Fibroblast of lung (primary cell): ENCODE data around the gene FMNL2. TPM values are rescaled to one million over a fixed set of nuclear protein-coding genes. Genes with fewer than 3 reads are reported as not detected.

Experiments used
- DNase-seq, 2 donors: peaks; one replicate each; pipeline versions ENCODE4 v3.0.0 to v3.0.0-alpha.2; 2010; ENCODE audit warnings: low read depth in 2 of 2
- H2AFZ ChIP-seq: 2 replicates; pipeline ENCODE4 v1.5.1; 2012; ENCODE audit warnings: low read length, control low read depth, inconsistent platforms
- H3K27ac ChIP-seq: 2 replicates; pipeline ENCODE4 v1.5.1; 2011; ENCODE audit warnings: low read length, control low read depth; ENCODE audit not compliant: insufficient read depth
- H3K27me3 ChIP-seq: 2 replicates; pipeline ENCODE4 v1.5.1; 2011; ENCODE audit warnings: mild to moderate bottlenecking, low read length; ENCODE audit not compliant: control insufficient read depth, insufficient read depth
- H3K36me3 ChIP-seq: 2 replicates; pipeline ENCODE4 v1.5.1; 2011; ENCODE audit warnings: low read length; ENCODE audit not compliant: control insufficient read depth, insufficient read depth
- H3K4me1 ChIP-seq: 2 replicates; pipeline ENCODE4 v1.5.1; 2011; ENCODE audit warnings: low read length; ENCODE audit not compliant: control insufficient read depth, insufficient read depth; ENCODE audit errors: extremely low read depth
- H3K4me2 ChIP-seq: 2 replicates; pipeline ENCODE4 v1.5.1; 2011; ENCODE audit warnings: low read length, control low read depth; ENCODE audit not compliant: insufficient read depth; ENCODE audit errors: extremely low read depth
- H3K4me3 ChIP-seq, 4 experiments: fragments of 200-600 bp in 1 of 4; sonication (generic) in 1 of 4; replicated peaks in 1 of 4; 2 replicates each; pipeline ENCODE4 v1.5.1; 2011 to 2016; ENCODE audit warnings: low read length in 4 of 4, low read depth in 3 of 4, mild to moderate bottlenecking in 3 of 4, control low read depth in 2 of 4, inconsistent platforms in 1 of 4, mixed read lengths in 1 of 4; ENCODE audit not compliant: insufficient read depth in 1 of 4; ENCODE audit errors: control extremely low read depth in 1 of 4
- H3K79me2 ChIP-seq: 2 replicates; pipeline ENCODE4 v1.5.1; 2012; ENCODE audit warnings: mild to moderate bottlenecking, low read length, inconsistent platforms; ENCODE audit not compliant: control insufficient read depth, insufficient read depth
- H3K9ac ChIP-seq: 2 replicates; pipeline ENCODE4 v1.5.1; 2011; ENCODE audit warnings: mild to moderate bottlenecking, low read length, control low read depth; ENCODE audit not compliant: insufficient read depth
- H3K9me3 ChIP-seq: 2 replicates; pipeline ENCODE4 v1.5.1; 2012; ENCODE audit warnings: low read depth, low read length; ENCODE audit not compliant: control insufficient read depth, insufficient read depth
- H4K20me1 ChIP-seq: 2 replicates; pipeline ENCODE4 v1.5.1; 2011; ENCODE audit warnings: low read length; ENCODE audit not compliant: control insufficient read depth, insufficient read depth; ENCODE audit errors: extremely low read depth
- EZH2 ChIP-seq: IDR thresholded peaks from 2 replicates; pipeline ENCODE4 v1.5.1; 2012; ENCODE audit warnings: low read length, control low read depth, mild to moderate bottlenecking; ENCODE audit errors: missing control alignments
- polyA plus RNA-seq, 2 donors: library from polyadenylated mRNA; depleted of rRNA in 1 of 2; stranded (reverse) in 1 of 2; unstranded in 1 of 2; fragments of >200 nt; gene quantifications; 2 replicates each; pipeline ENCODE4 v1.2.1, GENCODE V29; 2011 to 2012; ENCODE audit warnings: missing spikeins in 1 of 2
- total RNA-seq: library from RNA; depleted of rRNA; stranded (reverse); fragments of >200 nt; gene quantifications from 2 replicates; pipeline ENCODE4 v1.2.1, GENCODE V29; 2014
- TF ChIP-seq, protein P1 (sequence below), 2 donors: IDR thresholded peaks in 1 of 2; conservative IDR thresholded peaks in 1 of 2; 1 replicate in 1 of 2; 2 replicates in 1 of 2; pipeline ENCODE4 v1.5.1; 2011 to 2012; ENCODE audit warnings: low read length in 2 of 2, control low read depth in 1 of 2, inconsistent platforms in 1 of 2, low read depth in 1 of 2, mild to moderate bottlenecking in 1 of 2

The FMNL2 gene
- total and polyA plus RNA-seq, 2 donors (not counting 1 experiment from before 2014, with no cell fraction given), result 12.0 to 30.2 TPM

GRCh38 chr2:152336854-152337510, 2.0 kb downstream of the FMNL2 start:
- peak; percentile 58 to 72 for DNase-seq
- no peaks in the 10 kb centered on the region for H3K27me3 ChIP-seq
- H3K4me2 ChIP-seq, result peak overlapping the region; percentile 92
- H4K20me1 ChIP-seq, result no peaks in the 10 kb centered on the region
- peak overlapping the region; percentile 76 to 83 (median 78) for H3K4me3 ChIP-seq
- no peaks in the 10 kb centered on the region for H3K36me3 ChIP-seq
- no peak overlapping the region for H3K9ac ChIP-seq
- TF ChIP-seq EZH2, result no peak
- TF ChIP-seq, protein P1, sequence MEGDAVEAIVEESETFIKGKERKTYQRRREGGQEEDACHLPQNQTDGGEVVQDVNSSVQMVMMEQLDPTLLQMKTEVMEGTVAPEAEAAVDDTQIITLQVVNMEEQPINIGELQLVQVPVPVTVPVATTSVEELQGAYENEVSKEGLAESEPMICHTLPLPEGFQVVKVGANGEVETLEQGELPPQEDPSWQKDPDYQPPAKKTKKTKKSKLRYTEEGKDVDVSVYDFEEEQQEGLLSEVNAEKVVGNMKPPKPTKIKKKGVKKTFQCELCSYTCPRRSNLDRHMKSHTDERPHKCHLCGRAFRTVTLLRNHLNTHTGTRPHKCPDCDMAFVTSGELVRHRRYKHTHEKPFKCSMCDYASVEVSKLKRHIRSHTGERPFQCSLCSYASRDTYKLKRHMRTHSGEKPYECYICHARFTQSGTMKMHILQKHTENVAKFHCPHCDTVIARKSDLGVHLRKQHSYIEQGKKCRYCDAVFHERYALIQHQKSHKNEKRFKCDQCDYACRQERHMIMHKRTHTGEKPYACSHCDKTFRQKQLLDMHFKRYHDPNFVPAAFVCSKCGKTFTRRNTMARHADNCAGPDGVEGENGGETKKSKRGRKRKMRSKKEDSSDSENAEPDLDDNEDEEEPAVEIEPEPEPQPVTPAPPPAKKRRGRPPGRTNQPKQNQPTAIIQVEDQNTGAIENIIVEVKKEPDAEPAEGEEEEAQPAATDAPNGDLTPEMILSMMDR (conservative IDR thresholded peaks at IDR 0.05 in 1 of 2, IDR thresholded peaks at IDR 0.05 in 1 of 2; ENCODE audit: low read depth in 1 of 2, low read length in 2 of 2), result no peak
- H3K79me2 ChIP-seq, result peaks cover 34% of the 10 kb centered on the region
- H3K9me3 ChIP-seq, result no peaks in the 10 kb centered on the region
- no peaks in the 10 kb centered on the region for H3K4me1 ChIP-seq
- peak overlapping the region; percentile 70 for H3K27ac ChIP-seq
- H2AFZ ChIP-seq, result peak overlapping the region; percentile 83

DNA sequence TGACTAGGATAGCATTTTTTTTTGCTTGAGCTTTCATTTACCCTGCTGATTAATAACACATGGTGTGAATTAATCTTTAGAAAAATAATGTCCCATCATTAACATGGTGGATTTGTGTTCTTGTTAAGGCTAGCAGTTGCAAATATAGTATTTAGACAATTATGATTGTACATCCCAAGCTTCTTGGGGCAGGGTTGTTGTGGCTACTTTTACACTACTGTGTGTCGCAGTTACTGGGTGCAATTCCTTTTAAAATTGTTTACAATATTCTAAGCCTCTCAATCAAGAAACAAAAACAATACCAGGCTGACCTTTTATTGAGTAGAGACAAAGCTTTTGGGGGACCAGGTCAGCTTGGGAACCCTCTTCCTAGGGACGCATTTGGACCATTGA, 2.5 kb downstream of the FMNL2 start:
- no peaks in the 10 kb centered on the region for H3K27me3 ChIP-seq
- TF ChIP-seq EZH2, result no peak
- TF ChIP-seq, protein P1 (conservative IDR thresholded peaks at IDR 0.05 in 1 of 2, IDR thresholded peaks at IDR 0.05 in 1 of 2; ENCODE audit: low read depth in 1 of 2, low read length in 2 of 2), result no peak
- no peak overlapping the region for H2AFZ ChIP-seq
- H3K27ac ChIP-seq, result no peak overlapping the region
- no peak for DNase-seq
- H3K9me3 ChIP-seq, result no peaks in the 10 kb centered on the region
- peak overlapping the region in 3 of 4 experiments; percentile 76 to 79 (median 78) for H3K4me3 ChIP-seq
- H4K20me1 ChIP-seq, result no peaks in the 10 kb centered on the region
- no peaks in the 10 kb centered on the region for H3K36me3 ChIP-seq
- peak overlapping the region; percentile 92 for H3K4me2 ChIP-seq
- peaks cover 34% of the 10 kb centered on the region for H3K79me2 ChIP-seq
- no peak overlapping the region for H3K9ac ChIP-seq
- H3K4me1 ChIP-seq, result no peaks in the 10 kb centered on the region

- no peak for TF ChIP-seq EZH2
- TF ChIP-seq, protein P1 (conservative IDR thresholded peaks at IDR 0.05 in 1 of 2, IDR thresholded peaks at IDR 0.05 in 1 of 2; ENCODE audit: low read depth in 1 of 2, low read length in 2 of 2), result no peak
- Histone ChIP-seq H3K36me3 (no peaks in the 10 kb centered on the region), H3K9me3 (no peaks in the 10 kb centered on the region), H3K4me3 (no peak overlapping the region), H2AFZ (no peak overlapping the region), H3K27ac (no peak overlapping the region), H3K27me3 (no peaks in the 10 kb centered on the region), H3K9ac (no peak overlapping the region), H3K4me1 (no peaks in the 10 kb centered on the region), H4K20me1 (no peaks in the 10 kb centered on the region), H3K4me2 (no peak overlapping the region), H3K79me2 (peaks cover 34% of the 10 kb centered on the region)
- no peak for DNase-seq
Measured at GRCh38 chr2:152339556-152340286, 4.7 kb downstream of the FMNL2 start.
